K562 (cell line): ENCODE results near the gene MAB21L2. TPM values are rescaled to one million over a fixed set of nuclear protein-coding genes. Genes with fewer than 3 reads are reported as not detected.

Experiments
- GTF2E2 ChIP-seq: fragments of 200-800 bp; sonication (Bioruptor generic); IDR thresholded peaks from 2 replicates; pipeline ENCODE4 v1.6.1; 2016; ENCODE audit warnings: missing genetic modification characterization, missing compliant biosample characterization
- HDAC2 ChIP-seq: fragments of 450-650 bp; IDR thresholded peaks from 2 replicates; pipeline ENCODE4 v1.6.1; 2016; ENCODE audit warnings: mild to moderate bottlenecking
- RFX1 ChIP-seq: fragments of 450-650 bp; IDR thresholded peaks from 2 replicates; pipeline ENCODE4 v1.6.1; 2016; ENCODE audit warnings: mild to moderate bottlenecking, moderate library complexity
- SIX5 ChIP-seq, 2 experiments: IDR thresholded peaks; 2 replicates each; pipeline ENCODE4 v1.6.1; 2011; ENCODE audit warnings: low read length in 2 of 2, borderline replicate concordance in 1 of 2, low read depth in 1 of 2, mild to moderate bottlenecking in 1 of 2, moderate library complexity in 1 of 2; ENCODE audit not compliant: insufficient read depth in 1 of 2
- SRSF3 ChIP-seq: fragments of 200-400 bp; formaldehyde crosslinking; IDR thresholded peaks from 2 replicates; pipeline ENCODE4 v1.6.1; 2016; ENCODE audit warnings: mild to moderate bottlenecking, low read length, moderate library complexity; ENCODE audit not compliant: insufficient read depth
- STAT5A ChIP-seq: IDR thresholded peaks from 2 replicates; pipeline ENCODE4 v1.6.1; 2012; ENCODE audit warnings: low read length, inconsistent platforms, borderline replicate concordance
- ZNF23 ChIP-seq: fragments of 250-450 bp; sonication (Bioruptor Pico); IDR thresholded peaks from 2 replicates; pipeline ENCODE4 v1.4.0; 2020; ENCODE audit warnings: mild to moderate bottlenecking
- polyA plus RNA-seq, 8 experiments: library from polyadenylated mRNA; depleted of rRNA in 4 of 8; stranded (reverse) in 5 of 8; unstranded in 3 of 8; fragments of >200 nt; fragmentation: Nextera tagmentation in 2 of 8; fragmentation: Illumina TruSeq in 1 of 8; extraction: Ambion mirVana in 2 of 8; extraction: Trizol in 1 of 8; gene quantifications; 2 replicates each; pipeline versions ENCODE4 v1.2.1 to v1.2.3, GENCODE V29; 2011 to 2014; ENCODE audit warnings: inconsistent platforms in 1 of 8, missing spikeins in 1 of 8
- total RNA-seq, 7 experiments: library from RNA; depleted of rRNA in 6 of 7; stranded (reverse); fragments of >200 nt in 6 of 7; fragmentation: Illumina TruSeq in 2 of 7; extraction: Trizol in 2 of 7; gene quantifications; 2 replicates each; pipeline versions ENCODE4 v1.2.1 to v1.2.3, GENCODE V29; 2011 to 2021; ENCODE audit warnings: low replicate concordance in 1 of 7
- TF ChIP-seq, protein P1 (sequence below): sonication (generic); formaldehyde crosslinking; IDR thresholded peaks from 2 replicates; pipeline ENCODE4 v1.9.0; 2022; ENCODE audit warnings: mild to moderate bottlenecking, missing genetic modification reagents
- TF ChIP-seq, protein P2 (sequence below): fragments of 450-650 bp; conservative IDR thresholded peaks from 2 replicates; pipeline ENCODE4 v1.6.1; 2016; ENCODE audit warnings: missing genetic modification characterization, low read depth, mild to moderate bottlenecking, missing compliant biosample characterization, moderate library complexity
- TF ChIP-seq, protein P3 (sequence below): fragments of 450-650 bp; IDR thresholded peaks from one replicate; pipeline ENCODE4 v1.6.1; 2018; ENCODE audit warnings: mild to moderate bottlenecking, moderate library complexity; ENCODE audit not compliant: partially characterized antibody

MAB21L2 gene
- total and polyA plus RNA-seq, 9 of the 15 experiments (the other 6 are each of a cell fraction or from before 2014, with no cell fraction given), result not detected

DNA sequence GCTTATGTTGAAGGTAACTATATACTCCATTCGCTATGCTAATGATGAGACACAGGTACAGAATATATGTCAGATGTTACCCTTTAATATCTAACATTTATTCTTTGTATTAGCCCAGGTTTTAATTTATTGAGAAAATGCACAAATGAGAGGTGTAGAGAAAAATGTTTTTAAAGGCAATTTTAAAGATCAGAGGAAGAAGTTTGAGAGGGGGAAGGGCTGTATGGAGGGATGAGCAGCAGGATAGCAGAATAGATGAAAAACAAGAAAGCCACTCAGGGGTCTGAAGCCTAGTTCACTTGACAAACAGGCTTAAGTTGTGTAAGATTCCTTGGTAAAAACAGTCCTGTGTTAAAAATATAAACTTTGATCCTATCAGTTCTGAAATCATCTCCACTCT, 3.7 kb downstream of the MAB21L2 start (continued):
- TF ChIP-seq, protein P1, sequence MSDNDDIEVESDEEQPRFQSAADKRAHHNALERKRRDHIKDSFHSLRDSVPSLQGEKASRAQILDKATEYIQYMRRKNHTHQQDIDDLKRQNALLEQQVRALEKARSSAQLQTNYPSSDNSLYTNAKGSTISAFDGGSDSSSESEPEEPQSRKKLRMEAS (CRISPR knock-in tag), result no peak
- TF ChIP-seq, protein P2, sequence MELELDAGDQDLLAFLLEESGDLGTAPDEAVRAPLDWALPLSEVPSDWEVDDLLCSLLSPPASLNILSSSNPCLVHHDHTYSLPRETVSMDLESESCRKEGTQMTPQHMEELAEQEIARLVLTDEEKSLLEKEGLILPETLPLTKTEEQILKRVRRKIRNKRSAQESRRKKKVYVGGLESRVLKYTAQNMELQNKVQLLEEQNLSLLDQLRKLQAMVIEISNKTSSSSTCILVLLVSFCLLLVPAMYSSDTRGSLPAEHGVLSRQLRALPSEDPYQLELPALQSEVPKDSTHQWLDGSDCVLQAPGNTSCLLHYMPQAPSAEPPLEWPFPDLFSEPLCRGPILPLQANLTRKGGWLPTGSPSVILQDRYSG (tag), result no peak
- no peak for TF ChIP-seq SIX5 (IDR thresholded peaks at IDR 0.05; ENCODE audit: borderline replicate concordance in 1 of 2, insufficient read depth in 1 of 2, low read depth in 1 of 2, low read length in 2 of 2)
- TF ChIP-seq STAT5A, result no peak
- no peak for TF ChIP-seq SRSF3
- TF ChIP-seq HDAC2, result no peak
- TF ChIP-seq, protein P3, sequence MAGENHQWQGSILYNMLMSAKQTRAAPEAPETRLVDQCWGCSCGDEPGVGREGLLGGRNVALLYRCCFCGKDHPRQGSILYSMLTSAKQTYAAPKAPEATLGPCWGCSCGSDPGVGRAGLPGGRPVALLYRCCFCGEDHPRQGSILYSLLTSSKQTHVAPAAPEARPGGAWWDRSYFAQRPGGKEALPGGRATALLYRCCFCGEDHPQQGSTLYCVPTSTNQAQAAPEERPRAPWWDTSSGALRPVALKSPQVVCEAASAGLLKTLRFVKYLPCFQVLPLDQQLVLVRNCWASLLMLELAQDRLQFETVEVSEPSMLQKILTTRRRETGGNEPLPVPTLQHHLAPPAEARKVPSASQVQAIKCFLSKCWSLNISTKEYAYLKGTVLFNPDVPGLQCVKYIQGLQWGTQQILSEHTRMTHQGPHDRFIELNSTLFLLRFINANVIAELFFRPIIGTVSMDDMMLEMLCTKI, result no peak
- TF ChIP-seq ZNF23, result no peak
- TF ChIP-seq RFX1, result no peak
- no peak for TF ChIP-seq GTF2E2 (tag)
